Neuronal stem cell (in vitro differentiated cells): Measurements from ENCODE around the gene SCAP.
A peak's percentile ranks its signal among the peaks of the same experiment; 100 is the strongest.

Source experiments
- DNase-seq: peaks from one replicate; pipeline ENCODE4 v3.0.0-alpha.2; 2013; ENCODE audit warnings: low spot score
- H2AFZ ChIP-seq: one replicate; pipeline ENCODE4 v1.6.1; 2013; ENCODE audit warnings: mild to moderate bottlenecking, low read length, inconsistent platforms
- H2AK5ac ChIP-seq: 2 replicates; pipeline ENCODE4 v1.6.1; 2013; ENCODE audit warnings: low read depth, mild to moderate bottlenecking, inconsistent platforms, low read length, moderate library complexity, mixed read lengths
- H2BK120ac ChIP-seq: 2 replicates; pipeline ENCODE4 v1.6.1; 2013; ENCODE audit warnings: low read depth, mild to moderate bottlenecking, inconsistent platforms, low read length, moderate library complexity, mixed read lengths
- H2BK12ac ChIP-seq: one replicate; pipeline ENCODE4 v1.6.1; 2013; ENCODE audit warnings: low read length, inconsistent platforms
- H2BK15ac ChIP-seq: 2 replicates; pipeline ENCODE4 v1.6.1; 2013; ENCODE audit warnings: mild to moderate bottlenecking, low read length, inconsistent platforms, mixed read lengths
- H2BK5ac ChIP-seq: one replicate; pipeline ENCODE4 v1.6.1; 2013; ENCODE audit warnings: inconsistent platforms, mild to moderate bottlenecking, low read length, moderate library complexity
- H3K14ac ChIP-seq: one replicate; pipeline ENCODE4 v1.6.1; 2013; ENCODE audit warnings: low read length, inconsistent platforms
- H3K18ac ChIP-seq: 2 replicates; pipeline ENCODE4 v1.6.1; 2013; ENCODE audit warnings: low read length, inconsistent platforms
- H3K23ac ChIP-seq: 2 replicates; pipeline ENCODE4 v1.6.1; 2013; ENCODE audit warnings: low read depth, mild to moderate bottlenecking, mixed read lengths, low read length, inconsistent platforms; ENCODE audit not compliant: poor library complexity
- H3K27ac ChIP-seq: replicated peaks from 3 replicates; pipeline ENCODE4 v1.5.1; 2013; ENCODE audit warnings: low read length, inconsistent platforms
- H3K27me3 ChIP-seq, 3 experiments: 2 replicates each; pipeline ENCODE4 v1.6.1; 2013; ENCODE audit warnings: low read length in 3 of 3, mild to moderate bottlenecking in 2 of 3, inconsistent platforms in 1 of 3, low read depth in 1 of 3, mixed read lengths in 1 of 3, moderate library complexity in 1 of 3; ENCODE audit not compliant: control insufficient read depth in 3 of 3, insufficient read depth in 3 of 3
- H3K36me3 ChIP-seq, 2 donors: replicated peaks in 1 of 2; 2 replicates each; pipeline ENCODE4 v1.6.1; 2013; ENCODE audit warnings: low read length in 2 of 2; ENCODE audit not compliant: control insufficient read depth in 2 of 2, insufficient read depth in 2 of 2
- H3K4ac ChIP-seq: 2 replicates; pipeline ENCODE4 v1.6.1; 2013; ENCODE audit warnings: inconsistent platforms, mild to moderate bottlenecking, low read length, moderate library complexity
- H3K4me1 ChIP-seq, 2 donors: 1 replicate in 1 of 2; 2 replicates in 1 of 2; pipeline ENCODE4 v1.6.1; 2013; ENCODE audit warnings: low read length in 2 of 2, low read depth in 1 of 2; ENCODE audit not compliant: control insufficient read depth in 2 of 2, insufficient read depth in 1 of 2
- H3K4me2 ChIP-seq: one replicate; pipeline ENCODE4 v1.6.1; 2013; ENCODE audit warnings: mild to moderate bottlenecking, low read length, inconsistent platforms; ENCODE audit not compliant: insufficient read depth, poor library complexity, severe bottlenecking
- H3K4me3 ChIP-seq, 2 donors: 2 replicates each; pipeline ENCODE4 v1.5.1; 2013; ENCODE audit warnings: low read length in 2 of 2, mild to moderate bottlenecking in 2 of 2, inconsistent platforms in 1 of 2, moderate library complexity in 1 of 2
- H3K79me1 ChIP-seq: one replicate; pipeline ENCODE4 v1.6.1; 2013; ENCODE audit warnings: low read depth, mild to moderate bottlenecking, inconsistent platforms, low read length, moderate library complexity
- H3K9ac ChIP-seq: one replicate; pipeline ENCODE4 v1.6.1; 2013; ENCODE audit warnings: mild to moderate bottlenecking, low read depth, low read length, inconsistent platforms; ENCODE audit not compliant: poor library complexity
- H3K9me3 ChIP-seq, 2 donors: replicated peaks in 1 of 2; 2 replicates each; pipeline versions ENCODE3 to v1.6.1; 2013; ENCODE audit warnings: low read length in 2 of 2, mild to moderate bottlenecking in 2 of 2, inconsistent platforms in 1 of 2, low read depth in 1 of 2, mixed read lengths in 1 of 2, moderate library complexity in 1 of 2; ENCODE audit not compliant: control insufficient read depth in 2 of 2, insufficient read depth in 1 of 2
- H4K8ac ChIP-seq: one replicate; pipeline ENCODE4 v1.6.1; 2013; ENCODE audit warnings: low read depth, mild to moderate bottlenecking, inconsistent platforms, low read length, moderate library complexity
- H4K91ac ChIP-seq: one replicate; pipeline ENCODE4 v1.6.1; 2013; ENCODE audit warnings: low read length, low read depth, mild to moderate bottlenecking, inconsistent platforms; ENCODE audit not compliant: poor library complexity
- WGBS, 2 donors: extraction: QIAGEN DNeasy Blood & Tissue Kit; methylation state at CpG; one replicate each; pipeline ENCODE4 v1.1.7; 2013; ENCODE audit warnings: missing lambda C conversion rate in 2 of 2, mixed read lengths in 1 of 2; ENCODE audit not compliant: insufficient read length in 2 of 2, insufficient replicate concordance in 1 of 2; ENCODE audit errors: extremely low coverage in 2 of 2; 5-methylcytosine and 5-hydroxymethylcytosine counted together

SCAP gene

GRCh38 chr3:47409688-47410416 is 65.9 kb downstream of the SCAP start:
- Histone ChIP-seq H3K4me3 (no peak overlapping the region), H4K8ac (no peak overlapping the region), H3K79me1 (peaks cover 7% of the 10 kb centered on the region), H3K27me3 (no peaks in the 10 kb centered on the region), H3K23ac (peak overlapping the region; percentile 31), H3K14ac (no peak overlapping the region), H2BK120ac (no peak overlapping the region), H2BK12ac (no peak overlapping the region), H3K4me2 (no peak overlapping the region), H3K18ac (no peak overlapping the region), H2BK15ac (no peak overlapping the region), H3K36me3 (peaks cover 59 to 86% of the 10 kb centered on the region in 2 donors), H3K9me3 (peaks cover 0 to 2% of the 10 kb centered on the region in 2 donors), H3K9ac (no peak overlapping the region), H2AFZ (no peak overlapping the region), H4K91ac (no peak overlapping the region), H2BK5ac (peak overlapping the region; percentile 39), H3K4ac (no peak overlapping the region), H2AK5ac (no peak overlapping the region), H3K4me1 (peaks cover 3% of the 10 kb centered on the region in 2 donors), H3K27ac (no peak overlapping the region)
- no CpG with 5 or more reads among the region's 26 CpGs for WGBS, 2 donors
- DNase-seq: no peak

GRCh38 chr3:47409284-47409683 is 66.5 kb downstream of the SCAP start:
- H3K27me3 ChIP-seq: no peaks in the 10 kb centered on the region
- no peak overlapping the region for H4K91ac ChIP-seq
- no peak overlapping the region for H3K9ac ChIP-seq
- DNase-seq: no peak
- no CpG with 5 or more reads among the region's 15 CpGs for WGBS, 2 donors
- no peak overlapping the region for H3K4ac ChIP-seq
- no peak overlapping the region for H3K4me2 ChIP-seq
- H3K9me3 ChIP-seq: peaks cover 0 to 2% of the 10 kb centered on the region in 2 donors
- H3K79me1 ChIP-seq: peaks cover 7% of the 10 kb centered on the region
- H2AK5ac ChIP-seq: no peak overlapping the region
- H2AFZ ChIP-seq: no peak overlapping the region
- H3K18ac ChIP-seq: no peak overlapping the region
- no peak overlapping the region for H4K8ac ChIP-seq
- no peak overlapping the region for H3K27ac ChIP-seq
- no peak overlapping the region for H2BK120ac ChIP-seq
- no peak overlapping the region for H3K14ac ChIP-seq
- H2BK5ac ChIP-seq: no peak overlapping the region
- H3K4me3 ChIP-seq: no peak overlapping the region
- no peak overlapping the region for H2BK12ac ChIP-seq
- peak overlapping the region; percentile 31 for H3K23ac ChIP-seq
- peaks cover 7 to 9% of the 10 kb centered on the region in 2 donors for H3K4me1 ChIP-seq
- H2BK15ac ChIP-seq: no peak overlapping the region
- peaks cover 54 to 86% of the 10 kb centered on the region in 2 donors for H3K36me3 ChIP-seq

GRCh38 chr3:47408839-47409229 is 66.9 kb downstream of the SCAP start:
- H2BK12ac ChIP-seq: peak overlapping the region; percentile 6
- H3K9me3 ChIP-seq: peaks cover 0 to 2% of the 10 kb centered on the region in 2 donors
- H3K23ac ChIP-seq: no peak overlapping the region
- H3K14ac ChIP-seq: no peak overlapping the region
- H3K4me1 ChIP-seq: peaks cover 7 to 9% of the 10 kb centered on the region in 2 donors
- peaks cover 49 to 81% of the 10 kb centered on the region in 2 donors for H3K36me3 ChIP-seq
- no peak overlapping the region for H3K18ac ChIP-seq
- H3K4me3 ChIP-seq: no peak overlapping the region
- no CpG with 5 or more reads among the region's 15 CpGs for WGBS, 2 donors
- H3K27ac ChIP-seq: no peak overlapping the region
- DNase-seq: no peak
- H3K27me3 ChIP-seq: no peaks in the 10 kb centered on the region
- no peak overlapping the region for H2AK5ac ChIP-seq
- H3K4me2 ChIP-seq: no peak overlapping the region
- H2AFZ ChIP-seq: no peak overlapping the region
- no peak overlapping the region for H2BK5ac ChIP-seq
- no peak overlapping the region for H2BK15ac ChIP-seq
- H3K4ac ChIP-seq: no peak overlapping the region
- no peak overlapping the region for H4K8ac ChIP-seq
- H2BK120ac ChIP-seq: no peak overlapping the region
- H3K79me1 ChIP-seq: peaks cover 7% of the 10 kb centered on the region
- H3K9ac ChIP-seq: peak overlapping the region; percentile 44
- no peak overlapping the region for H4K91ac ChIP-seq

- peaks cover 44 to 80% of the 10 kb centered on the region in 2 donors for H3K36me3 ChIP-seq
- no peak overlapping the region for H3K27ac ChIP-seq
- H4K91ac ChIP-seq: no peak overlapping the region
- no peak overlapping the region for H2BK12ac ChIP-seq
- H2BK15ac ChIP-seq: no peak overlapping the region
- H2AFZ ChIP-seq: no peak overlapping the region
- peaks cover 7% of the 10 kb centered on the region for H3K79me1 ChIP-seq
- DNase-seq: no peak
- no peak overlapping the region for H2AK5ac ChIP-seq
- no peak overlapping the region for H3K4me2 ChIP-seq
- H3K14ac ChIP-seq: no peak overlapping the region
- H3K4me1 ChIP-seq: peaks cover 7 to 9% of the 10 kb centered on the region in 2 donors
- peak overlapping the region; percentile 82 for H2BK5ac ChIP-seq
- no peak overlapping the region for H3K4me3 ChIP-seq
- H3K9ac ChIP-seq: no peak overlapping the region
- no peaks in the 10 kb centered on the region for H3K27me3 ChIP-seq
- no peak overlapping the region for H2BK120ac ChIP-seq
- no peak overlapping the region for H3K18ac ChIP-seq
- no peak overlapping the region for H3K4ac ChIP-seq
- H3K23ac ChIP-seq: no peak overlapping the region
- no CpG with 5 or more reads among the region's 18 CpGs for WGBS, 2 donors
- no peak overlapping the region for H4K8ac ChIP-seq
- peaks cover 0 to 2% of the 10 kb centered on the region in 2 donors for H3K9me3 ChIP-seq
These were observed 67.6 kb downstream of the SCAP start for GRCh38 chr3:47407896-47408838.
